ENCODE data around the gene CLEC12A. TPM values are rescaled to one million over a fixed set of nuclear protein-coding genes. Genes with fewer than 3 reads are reported as not detected.
"Not testable (repeated sequence)": the region's sequence is repeated elsewhere in the genome, so short reads cannot be mapped to it uniquely, and the experiment has no call there.

Gene CLEC12A
- total RNA-seq, 1 experiment from 2014 or later: not detected

GRCh38 chr12:9974731-9975130 lies 3.5 kb downstream of the CLEC12A start:
- not testable (repeated sequence) for H2AFZ ChIP-seq (ENCODE audit: low read length); H3K4me1 ChIP-seq (ENCODE audit: low read length); H3K4me3 ChIP-seq (ENCODE audit: low read length); H3K9me2 ChIP-seq (replicated peaks; ENCODE audit: insufficient read depth, low read length); H3K36me3 ChIP-seq (ENCODE audit: insufficient read depth, low read length); H3K9ac ChIP-seq (ENCODE audit: low read length); DNase-seq; H3K27me3 ChIP-seq (ENCODE audit: low read length); H4K20me1 ChIP-seq (ENCODE audit: insufficient read depth, low read depth, low read length); H3K4me2 ChIP-seq (ENCODE audit: low read depth, low read length, poor library complexity, severe bottlenecking); H3K27ac ChIP-seq (ENCODE audit: low read length); H3K79me2 ChIP-seq (ENCODE audit: low read length); H3K9me3 ChIP-seq (ENCODE audit: low read length)

GRCh38 chr12:9975614-9976013 lies 4.4 kb downstream of the CLEC12A start:
- no peaks in the 10 kb centered on the region for H4K20me1 ChIP-seq (ENCODE audit: insufficient read depth, low read depth, low read length)
- DNase-seq: no peak
- no peaks in the 10 kb centered on the region for H3K27me3 ChIP-seq (ENCODE audit: low read length)
- H2AFZ ChIP-seq (ENCODE audit: low read length): no peak overlapping the region
- no peaks in the 10 kb centered on the region for H3K79me2 ChIP-seq (ENCODE audit: low read length)
- H3K9ac ChIP-seq (ENCODE audit: low read length): no peak overlapping the region
- no peak overlapping the region for H3K4me2 ChIP-seq (ENCODE audit: low read depth, low read length, poor library complexity, severe bottlenecking)
- no peaks in the 10 kb centered on the region for H3K9me3 ChIP-seq (ENCODE audit: low read length)
- H3K27ac ChIP-seq (ENCODE audit: low read length): no peak overlapping the region
- H3K4me3 ChIP-seq (ENCODE audit: low read length): no peak overlapping the region
- no peaks in the 10 kb centered on the region for H3K4me1 ChIP-seq (ENCODE audit: low read length)
- no peaks in the 10 kb centered on the region for H3K9me2 ChIP-seq (replicated peaks; ENCODE audit: insufficient read depth, low read length)
- H3K36me3 ChIP-seq (ENCODE audit: insufficient read depth, low read length): no peaks in the 10 kb centered on the region

DNA sequence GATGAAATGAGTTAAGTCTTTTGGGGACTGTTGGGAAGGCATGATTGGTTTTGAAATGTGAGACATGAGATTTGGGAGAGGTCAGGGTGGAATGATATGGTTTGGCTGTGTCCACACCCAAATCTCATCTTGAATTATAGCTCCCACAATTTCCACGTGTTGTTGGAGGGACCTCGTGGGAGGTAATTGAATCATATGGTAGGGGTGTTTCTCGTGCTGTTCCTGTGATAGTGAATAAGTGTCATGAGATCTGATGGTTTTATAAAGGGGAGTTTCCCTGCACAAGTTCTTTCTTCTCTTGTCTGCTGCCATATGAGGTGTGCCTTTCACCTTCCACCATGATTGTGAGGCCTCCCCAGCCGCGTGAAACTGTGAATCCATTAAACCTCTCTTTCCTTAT lies 5.4 kb downstream of the CLEC12A start:
- not testable (repeated sequence) for H3K4me2 ChIP-seq (ENCODE audit: low read depth, low read length, poor library complexity, severe bottlenecking); H3K27me3 ChIP-seq (ENCODE audit: low read length); H3K9ac ChIP-seq (ENCODE audit: low read length); H3K79me2 ChIP-seq (ENCODE audit: low read length); H3K9me2 ChIP-seq (replicated peaks; ENCODE audit: insufficient read depth, low read length); H4K20me1 ChIP-seq (ENCODE audit: insufficient read depth, low read depth, low read length); H3K4me3 ChIP-seq (ENCODE audit: low read length); DNase-seq; H3K27ac ChIP-seq (ENCODE audit: low read length); H3K9me3 ChIP-seq (ENCODE audit: low read length); H3K4me1 ChIP-seq (ENCODE audit: low read length); H3K36me3 ChIP-seq (ENCODE audit: insufficient read depth, low read length); H2AFZ ChIP-seq (ENCODE audit: low read length)

DNA sequence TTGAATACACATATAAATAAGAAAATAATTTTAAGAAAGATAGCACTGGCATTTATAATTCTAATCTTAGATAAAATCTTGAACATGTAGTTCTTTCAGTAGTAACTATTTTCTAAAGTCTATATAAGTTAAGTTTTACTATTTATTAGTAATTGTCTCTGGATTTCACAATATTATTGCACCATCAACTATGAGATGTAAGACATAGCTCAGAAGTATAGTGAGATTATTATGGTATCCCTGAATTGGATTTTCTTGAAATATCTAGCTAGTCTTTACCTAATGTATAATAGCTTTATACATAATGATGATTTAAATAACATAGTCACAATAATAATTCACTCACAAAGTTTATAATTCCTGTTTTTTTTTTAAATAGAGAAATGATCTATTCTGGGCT lies 6.7 kb downstream of the CLEC12A start:
- no peak overlapping the region for H3K27ac ChIP-seq (ENCODE audit: low read length)
- H3K4me3 ChIP-seq (ENCODE audit: low read length): no peak overlapping the region
- no peaks in the 10 kb centered on the region for H4K20me1 ChIP-seq (ENCODE audit: insufficient read depth, low read depth, low read length)
- no peaks in the 10 kb centered on the region for H3K27me3 ChIP-seq (ENCODE audit: low read length)
- no peak overlapping the region for H2AFZ ChIP-seq (ENCODE audit: low read length)
- H3K9me2 ChIP-seq (replicated peaks; ENCODE audit: insufficient read depth, low read length): no peaks in the 10 kb centered on the region
- no peaks in the 10 kb centered on the region for H3K36me3 ChIP-seq (ENCODE audit: insufficient read depth, low read length)
- H3K4me2 ChIP-seq (ENCODE audit: low read depth, low read length, poor library complexity, severe bottlenecking): no peak overlapping the region
- no peak overlapping the region for H3K9ac ChIP-seq (ENCODE audit: low read length)
- DNase-seq: no peak
- no peaks in the 10 kb centered on the region for H3K79me2 ChIP-seq (ENCODE audit: low read length)
- no peaks in the 10 kb centered on the region for H3K9me3 ChIP-seq (ENCODE audit: low read length)
- H3K4me1 ChIP-seq (ENCODE audit: low read length): no peaks in the 10 kb centered on the region

GRCh38 chr12:9980126-9980525 lies 8.9 kb downstream of the CLEC12A start:
- Histone ChIP-seq H3K9me3 (ENCODE audit: low read length) (no peaks in the 10 kb centered on the region), H3K4me2 (ENCODE audit: low read depth, low read length, poor library complexity, severe bottlenecking) (no peak overlapping the region), H3K9ac (ENCODE audit: low read length) (no peak overlapping the region), H4K20me1 (ENCODE audit: insufficient read depth, low read depth, low read length) (no peaks in the 10 kb centered on the region), H3K36me3 (ENCODE audit: insufficient read depth, low read length) (no peaks in the 10 kb centered on the region), H3K79me2 (ENCODE audit: low read length) (no peaks in the 10 kb centered on the region), H3K9me2 (replicated peaks; ENCODE audit: insufficient read depth, low read length) (no peaks in the 10 kb centered on the region), H3K4me1 (ENCODE audit: low read length) (no peaks in the 10 kb centered on the region), H3K4me3 (ENCODE audit: low read length) (no peak overlapping the region), H3K27me3 (ENCODE audit: low read length) (no peaks in the 10 kb centered on the region), H3K27ac (ENCODE audit: low read length) (no peak overlapping the region), H2AFZ (ENCODE audit: low read length) (no peak overlapping the region)
- no peak for DNase-seq

DNA sequence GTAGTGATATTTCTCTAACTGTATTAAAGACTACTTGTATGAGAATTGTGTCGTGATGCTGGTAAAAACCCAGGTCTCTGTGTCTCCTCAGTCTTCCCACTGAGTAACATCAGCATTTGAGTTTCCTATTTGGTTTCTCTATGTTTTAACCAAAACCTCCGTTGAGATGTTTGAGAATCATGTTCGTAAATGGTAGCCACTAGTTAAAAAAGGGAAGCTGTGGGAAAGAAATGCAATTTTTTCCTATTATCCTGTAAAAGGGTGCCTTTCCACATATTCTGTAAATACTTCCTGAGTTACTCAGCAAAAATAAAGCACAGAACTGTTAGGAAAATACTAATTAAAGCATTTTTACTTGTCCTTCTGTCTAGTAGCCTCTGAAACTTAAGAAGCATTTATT lies 20.7 kb downstream of the CLEC12A start:
- DNase-seq: no peak
- no peaks in the 10 kb centered on the region for H3K36me3 ChIP-seq (ENCODE audit: insufficient read depth, low read length)
- H3K27me3 ChIP-seq (ENCODE audit: low read length): no peaks in the 10 kb centered on the region
- H3K4me2 ChIP-seq (ENCODE audit: low read depth, low read length, poor library complexity, severe bottlenecking): no peak overlapping the region
- H3K27ac ChIP-seq (ENCODE audit: low read length): no peak overlapping the region
- H3K9me3 ChIP-seq (ENCODE audit: low read length): no peaks in the 10 kb centered on the region
- no peak overlapping the region for H3K9ac ChIP-seq (ENCODE audit: low read length)
- no peaks in the 10 kb centered on the region for H4K20me1 ChIP-seq (ENCODE audit: insufficient read depth, low read depth, low read length)
- H3K4me3 ChIP-seq (ENCODE audit: low read length): no peak overlapping the region
- H3K4me1 ChIP-seq (ENCODE audit: low read length): peaks cover 8% of the 10 kb centered on the region
- H3K9me2 ChIP-seq (replicated peaks; ENCODE audit: insufficient read depth, low read length): no peaks in the 10 kb centered on the region
- no peak overlapping the region for H2AFZ ChIP-seq (ENCODE audit: low read length)
- no peaks in the 10 kb centered on the region for H3K79me2 ChIP-seq (ENCODE audit: low read length)

GRCh38 chr12:9992296-9992695 lies 21.1 kb downstream of the CLEC12A start:
- no peaks in the 10 kb centered on the region for H4K20me1 ChIP-seq (ENCODE audit: insufficient read depth, low read depth, low read length)
- DNase-seq: peak; percentile 42
- no peak overlapping the region for H3K27ac ChIP-seq (ENCODE audit: low read length)
- H3K36me3 ChIP-seq (ENCODE audit: insufficient read depth, low read length): no peaks in the 10 kb centered on the region
- no peak overlapping the region for H3K4me3 ChIP-seq (ENCODE audit: low read length)
- no peaks in the 10 kb centered on the region for H3K79me2 ChIP-seq (ENCODE audit: low read length)
- no peak overlapping the region for H3K4me2 ChIP-seq (ENCODE audit: low read depth, low read length, poor library complexity, severe bottlenecking)
- H3K9me2 ChIP-seq (replicated peaks; ENCODE audit: insufficient read depth, low read length): no peaks in the 10 kb centered on the region
- H3K4me1 ChIP-seq (ENCODE audit: low read length): peaks cover 8% of the 10 kb centered on the region
- no peaks in the 10 kb centered on the region for H3K9me3 ChIP-seq (ENCODE audit: low read length)
- H3K27me3 ChIP-seq (ENCODE audit: low read length): no peaks in the 10 kb centered on the region
- no peak overlapping the region for H2AFZ ChIP-seq (ENCODE audit: low read length)
- no peak overlapping the region for H3K9ac ChIP-seq (ENCODE audit: low read length)

DNA sequence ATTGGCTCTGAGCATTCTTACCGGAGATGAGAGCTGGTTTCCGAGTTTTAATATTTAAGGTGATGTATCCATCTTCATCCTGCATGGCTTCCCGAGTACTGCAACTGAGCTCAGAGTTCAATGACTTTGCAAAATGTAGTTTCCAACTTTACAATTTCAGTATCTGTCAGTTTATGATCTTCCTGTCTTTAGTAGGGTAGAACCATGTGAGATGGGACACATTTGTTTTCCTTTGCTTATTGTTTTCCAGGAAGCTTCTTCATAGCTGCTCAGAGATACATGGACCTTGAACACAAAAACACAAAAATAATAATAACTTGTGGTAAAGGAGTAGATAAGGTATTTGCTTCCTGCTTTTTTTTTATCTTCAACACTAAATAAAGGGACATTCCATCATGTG lies 27.8 kb downstream of the CLEC12A start, which contains the start of gene CLEC1B:
Gene CLEC1B (minus strand): TSS at position 106 of the 400 bp plus-strand sequence. CDS start 21 bp downstream, at position 85.
- no peaks in the 10 kb centered on the region for H3K9me3 ChIP-seq (ENCODE audit: low read length)
- H3K4me1 ChIP-seq (ENCODE audit: low read length): no peaks in the 10 kb centered on the region
- no peaks in the 10 kb centered on the region for H3K79me2 ChIP-seq (ENCODE audit: low read length)
- no peaks in the 10 kb centered on the region for H3K36me3 ChIP-seq (ENCODE audit: insufficient read depth, low read length)
- H3K27me3 ChIP-seq (ENCODE audit: low read length): no peaks in the 10 kb centered on the region
- H3K9ac ChIP-seq (ENCODE audit: low read length): no peak within 1 kb of the TSS
- no peaks in the 10 kb centered on the region for H4K20me1 ChIP-seq (ENCODE audit: insufficient read depth, low read depth, low read length)
- no peaks in the 10 kb centered on the region for H3K9me2 ChIP-seq (replicated peaks; ENCODE audit: insufficient read depth, low read length)
- H3K4me3 ChIP-seq (ENCODE audit: low read length): no peak within 1 kb of the TSS
- DNase-seq: no peak
- H3K4me2 ChIP-seq (ENCODE audit: low read depth, low read length, poor library complexity, severe bottlenecking): no peak within 1 kb of the TSS
- H3K27ac ChIP-seq (ENCODE audit: low read length): no peak within 1 kb of the TSS
- no peak within 1 kb of the TSS for H2AFZ ChIP-seq (ENCODE audit: low read length)

DNA sequence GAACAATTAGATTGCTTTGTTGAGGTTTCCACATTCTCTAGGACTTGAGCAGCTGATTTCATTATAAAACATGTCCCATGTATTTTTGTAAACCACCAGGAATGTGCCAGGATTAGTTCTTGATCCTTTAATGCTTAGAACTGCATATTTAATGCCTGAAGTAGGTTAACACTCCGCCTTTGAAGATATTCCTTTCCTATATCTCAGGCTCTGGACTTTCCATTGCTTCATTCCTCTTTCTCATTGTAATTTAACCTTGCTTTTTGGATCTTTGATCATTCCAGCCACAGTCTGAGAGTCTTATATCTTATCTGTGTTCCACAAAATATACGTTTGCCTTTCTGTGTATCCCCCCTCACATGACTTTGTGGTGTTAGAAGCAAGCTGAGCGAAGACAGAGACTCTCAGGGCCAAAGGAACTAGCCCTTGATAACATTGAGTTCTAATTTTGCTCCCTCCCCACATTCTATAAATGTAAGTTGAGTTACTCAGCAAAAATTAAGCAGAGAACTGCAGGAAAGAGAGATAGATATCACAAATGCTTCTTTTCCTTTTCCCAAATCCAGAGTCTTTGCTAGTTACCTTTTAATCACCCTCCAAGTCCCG lies 30.1 kb downstream of the CLEC12A start:
- H3K4me1 ChIP-seq (ENCODE audit: low read length): no peaks in the 10 kb centered on the region
- no peaks in the 10 kb centered on the region for H3K9me3 ChIP-seq (ENCODE audit: low read length)
- H3K4me3 ChIP-seq (ENCODE audit: low read length): no peak overlapping the region
- no peak overlapping the region for H3K4me2 ChIP-seq (ENCODE audit: low read depth, low read length, poor library complexity, severe bottlenecking)
- no peaks in the 10 kb centered on the region for H3K9me2 ChIP-seq (replicated peaks; ENCODE audit: insufficient read depth, low read length)
- no peaks in the 10 kb centered on the region for H3K79me2 ChIP-seq (ENCODE audit: low read length)
- no peaks in the 10 kb centered on the region for H3K36me3 ChIP-seq (ENCODE audit: insufficient read depth, low read length)
- no peak overlapping the region for H3K9ac ChIP-seq (ENCODE audit: low read length)
- no peaks in the 10 kb centered on the region for H4K20me1 ChIP-seq (ENCODE audit: insufficient read depth, low read depth, low read length)
- DNase-seq: no peak
- no peaks in the 10 kb centered on the region for H3K27me3 ChIP-seq (ENCODE audit: low read length)
- H2AFZ ChIP-seq (ENCODE audit: low read length): no peak overlapping the region
- H3K27ac ChIP-seq (ENCODE audit: low read length): no peak overlapping the region

Measured in Karpas-422 (cell line).